GM10847 (cell line): ENCODE measurements around the gene EHD4.

Experiments used
- POLR2A ChIP-seq: IDR thresholded peaks from 2 replicates; pipeline ENCODE4 v1.6.1; 2011; ENCODE audit not compliant: insufficient read length; ENCODE audit errors: extremely low read depth

The EHD4 gene

GRCh38 chr15:41999290-42000285 is 27.2 kb upstream of the EHD4 start:
- no peak for TF ChIP-seq POLR2A

DNA sequence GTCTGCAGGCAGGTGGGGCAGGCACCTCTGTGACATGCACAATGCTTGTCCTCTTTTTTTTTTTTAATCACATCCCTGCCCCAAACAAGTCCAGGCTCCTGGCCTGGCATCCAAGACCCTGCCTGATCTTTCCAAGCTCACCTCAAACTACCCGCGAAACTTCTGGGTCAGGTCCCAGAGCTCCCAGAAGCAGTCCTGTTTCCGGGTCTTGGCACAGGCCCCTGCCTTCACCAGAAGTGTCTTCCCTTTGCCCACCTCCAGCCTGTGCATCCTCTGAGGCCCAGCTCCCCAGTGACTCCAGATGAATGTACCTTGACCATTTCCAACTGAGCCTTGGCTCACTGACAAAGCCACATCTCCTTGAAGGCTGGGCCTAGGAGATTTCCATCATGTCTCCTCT is 25.5 kb upstream of the EHD4 start:
- no peak for TF ChIP-seq POLR2A

- no peak for TF ChIP-seq POLR2A
These were observed 24.7 kb upstream of the EHD4 start for GRCh38 chr15:41996921-41997592.

- no peak for TF ChIP-seq POLR2A
These were observed 24.0 kb upstream of the EHD4 start for GRCh38 chr15:41996376-41996775.

GRCh38 chr15:41995476-41995855 is 23.1 kb upstream of the EHD4 start:
- TF ChIP-seq POLR2A: no peak

DNA sequence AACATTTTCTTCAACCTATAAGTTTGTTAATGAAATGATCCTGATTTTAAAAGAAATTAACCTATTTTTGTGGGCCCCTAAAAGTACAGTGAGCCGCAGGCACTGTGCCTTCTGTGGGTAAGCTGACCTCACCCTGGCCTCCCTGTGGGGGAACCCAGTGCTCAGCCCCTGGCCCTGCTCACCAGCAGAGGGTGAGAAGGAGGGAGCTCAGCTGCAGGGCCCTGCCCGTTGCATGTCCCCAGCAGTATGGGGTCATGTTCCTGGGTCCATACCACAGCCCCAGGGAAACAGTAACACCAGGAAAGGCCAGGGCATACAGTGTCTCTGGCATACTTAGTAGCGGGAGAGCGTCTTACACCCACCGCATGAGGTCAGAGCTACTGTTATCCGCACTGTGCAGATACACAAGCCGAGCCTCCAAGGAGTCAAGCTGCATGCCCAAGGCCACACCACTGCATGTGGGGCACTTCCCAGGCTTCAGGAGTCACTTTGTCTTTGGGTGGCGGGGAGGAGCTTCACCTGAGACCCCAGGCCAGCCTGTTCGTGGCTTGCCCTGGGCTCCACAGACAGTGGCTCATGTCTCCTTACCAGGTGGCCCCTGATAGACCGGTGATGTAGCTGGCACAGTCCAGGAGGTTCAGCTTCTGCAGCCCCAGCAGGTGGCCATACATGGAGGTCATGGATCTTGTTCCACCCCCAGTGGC is 22.6 kb upstream of the EHD4 start:
- no peak for TF ChIP-seq POLR2A

DNA sequence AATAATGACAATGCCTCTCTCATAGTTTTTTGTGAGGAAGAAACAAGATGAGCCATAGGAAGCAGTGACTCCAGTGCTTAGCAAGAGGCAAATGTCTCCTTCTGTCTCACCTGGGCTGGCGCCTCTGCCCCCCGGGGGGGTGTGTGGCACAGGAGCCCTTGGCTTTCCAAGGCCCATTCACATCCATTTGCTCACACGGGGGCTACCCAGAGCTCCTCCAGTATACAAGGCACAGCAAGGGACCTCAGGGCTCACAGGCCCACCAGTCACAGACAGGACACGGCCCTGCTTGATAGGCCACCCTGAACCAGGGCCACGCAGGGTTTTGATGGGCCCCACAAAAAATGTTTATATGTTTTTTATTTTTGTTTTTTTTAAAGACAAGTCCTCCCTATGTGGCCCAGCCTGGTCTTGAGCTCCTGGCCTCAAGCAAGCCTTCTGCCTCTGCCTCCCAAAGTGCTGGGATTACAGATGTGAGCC is 21.9 kb upstream of the EHD4 start:
- TF ChIP-seq POLR2A: no peak

GRCh38 chr15:41993472-41994170 is 21.3 kb upstream of the EHD4 start:
- TF ChIP-seq POLR2A: no peak

GRCh38 chr15:41992803-41993190 is 20.4 kb upstream of the EHD4 start:
- TF ChIP-seq POLR2A: no peak

DNA sequence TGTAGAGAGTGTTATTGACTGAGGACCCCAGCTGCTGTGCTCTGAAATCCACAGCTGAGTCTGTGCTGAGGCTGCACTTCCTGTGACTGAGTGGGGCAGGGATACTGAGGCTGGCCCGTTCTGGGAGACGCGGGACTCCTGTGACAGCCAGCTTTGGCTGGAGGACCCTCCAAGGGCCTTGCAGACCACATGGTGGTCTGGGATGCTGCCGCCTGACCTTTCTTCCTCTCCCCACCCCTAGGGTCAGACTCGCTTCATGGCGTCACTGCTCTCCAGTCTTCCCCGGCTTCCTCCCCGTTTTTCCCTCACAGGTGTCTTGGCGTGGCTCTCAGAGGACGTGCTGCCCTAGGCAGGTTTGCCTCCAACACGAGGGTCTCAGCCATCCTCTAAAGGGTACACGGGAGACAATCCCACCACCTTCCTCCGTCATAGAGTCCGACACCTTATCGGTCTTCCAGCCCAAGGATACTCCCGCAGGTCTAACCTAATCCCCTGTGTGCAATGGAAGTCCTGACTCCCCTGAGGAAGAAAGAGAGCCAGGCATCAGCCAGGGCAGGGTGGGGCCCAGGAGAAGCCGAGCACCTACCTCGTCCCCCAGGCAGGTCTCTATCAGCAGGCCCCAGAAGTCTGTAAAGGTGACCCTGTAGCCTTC is 19.9 kb upstream of the EHD4 start:
- TF ChIP-seq POLR2A: no peak

DNA sequence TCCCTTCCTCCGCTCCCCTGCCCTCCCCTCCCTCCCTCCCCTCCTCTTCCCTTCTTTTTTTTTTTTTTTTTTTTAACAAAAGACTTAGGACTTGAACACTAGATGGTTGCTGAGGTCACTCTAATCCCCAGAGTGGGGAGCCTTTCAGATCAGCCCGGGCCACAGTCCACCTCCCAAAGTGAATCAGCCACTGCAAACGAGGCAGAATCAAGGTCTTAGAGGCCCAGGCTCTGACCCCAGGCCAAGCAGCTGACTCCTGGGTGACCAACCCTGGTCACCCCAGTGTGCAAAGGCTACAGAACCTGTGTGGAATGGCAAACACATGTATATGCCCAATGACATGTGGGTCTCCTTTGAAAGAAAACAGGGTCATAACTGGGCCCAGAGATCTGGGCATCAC is 18.3 kb upstream of the EHD4 start:
- no peak for TF ChIP-seq POLR2A

DNA sequence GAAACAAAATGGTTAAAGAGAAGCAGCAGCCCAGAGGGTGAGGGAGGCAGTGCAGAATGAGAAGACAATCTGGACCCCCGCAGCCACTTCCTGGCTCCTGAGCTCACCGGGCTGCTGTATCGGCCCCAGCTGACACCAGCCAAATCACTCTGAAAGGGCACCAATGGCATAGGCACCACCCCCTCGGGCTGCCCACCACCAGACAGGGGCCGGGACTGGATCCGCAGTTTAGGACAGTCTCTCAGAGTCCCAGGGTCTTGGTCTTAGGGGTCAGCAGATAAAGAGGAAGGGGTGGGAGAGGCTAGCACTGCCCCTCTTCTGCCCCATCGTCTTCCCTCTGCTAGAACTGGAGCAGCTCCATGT is 17.9 kb upstream of the EHD4 start:
- TF ChIP-seq POLR2A: no peak

DNA sequence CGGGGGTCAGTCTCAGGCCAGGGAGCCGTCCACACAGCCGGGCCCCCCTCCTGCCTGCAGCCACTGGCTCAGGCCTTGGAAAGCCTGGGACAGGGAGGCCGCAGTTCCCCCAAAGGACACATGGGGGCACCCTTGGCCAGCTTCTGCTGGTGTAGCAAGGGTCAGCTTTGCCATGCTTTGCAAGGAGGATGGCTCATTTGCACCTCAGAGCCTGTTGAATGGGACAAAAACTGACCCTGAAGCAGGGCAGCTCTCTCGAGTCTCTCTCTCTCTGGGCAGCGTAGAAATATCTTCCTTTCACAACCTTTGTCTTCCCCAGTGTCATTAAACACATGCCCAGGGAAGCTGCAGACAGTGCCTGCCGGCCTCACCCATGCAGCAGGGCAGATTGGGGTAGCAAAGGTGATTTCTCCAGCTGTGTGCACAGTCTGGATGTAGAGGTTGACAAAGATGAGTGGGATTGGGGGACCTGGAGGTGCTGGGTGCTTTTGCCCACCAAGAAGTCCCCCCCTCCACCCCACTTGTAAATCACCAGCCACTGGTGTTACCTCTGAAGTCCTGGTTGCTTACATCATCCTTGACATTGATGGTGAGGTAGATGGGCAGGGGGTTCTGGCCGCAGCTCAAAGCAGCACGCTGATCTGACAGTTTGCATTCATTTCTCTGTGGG is 17.4 kb upstream of the EHD4 start:
- TF ChIP-seq POLR2A: no peak
